ENCODE results near the gene EVC2. TPM values are rescaled to one million over a fixed set of nuclear protein-coding genes. Genes with fewer than 3 reads are reported as not detected.

The EVC2 gene
- total RNA-seq, 2 donors from 2014 or later: 9.7 to 11.7 TPM

- peaks cover 2% of the 10 kb centered on the region for H3K9me3 Mint-ChIP-seq
- no peaks in the 10 kb centered on the region for H3K27me3 ChIP-seq (ENCODE audit: control insufficient read depth, insufficient read depth, low read length, poor library complexity, severe bottlenecking)
- H3K9ac ChIP-seq (ENCODE audit: extremely low read depth, low read length, poor library complexity, severe bottlenecking): no peak overlapping the region
- TF ChIP-seq CTCF (conservative IDR thresholded peaks at IDR 0.05): no peak
- DNase-seq: no peak
- no peaks in the 10 kb centered on the region for H3K27me3 Mint-ChIP-seq (ENCODE audit: insufficient read depth)
- H3K4me3 Mint-ChIP-seq: no peak overlapping the region
- H3K36me3 ChIP-seq (ENCODE audit: control insufficient read depth, insufficient read depth, low read length): no peaks in the 10 kb centered on the region
- WGBS, 2 experiments (ENCODE audit: insufficient coverage in 1 of 2, insufficient read length in 1 of 2): 81 to 94% methylated on average over 8 to 10 of the region's 10 CpGs
- no peaks in the 10 kb centered on the region for H3K9me3 ChIP-seq (ENCODE audit: control insufficient read depth, low read length)
- no peaks in the 10 kb centered on the region for H3K36me3 Mint-ChIP-seq (ENCODE audit: low read depth)
- H3K27ac Mint-ChIP-seq: no peak overlapping the region
- H3K4me3 ChIP-seq (ENCODE audit: low read length): no peak overlapping the region
- no peaks in the 10 kb centered on the region for H3K4me1 Mint-ChIP-seq
- H3K4me1 ChIP-seq (ENCODE audit: control insufficient read depth, insufficient read depth, low read length): no peaks in the 10 kb centered on the region
- H3K27ac ChIP-seq (ENCODE audit: low read depth, low read length): no peak overlapping the region
Observed at GRCh38 chr4:5541169-5541568, 167.2 kb downstream of the EVC2 start.

GRCh38 chr4:5539584-5539983 lies 168.8 kb downstream of the EVC2 start:
- Histone ChIP-seq H3K4me3 (ENCODE audit: low read length) (no peak overlapping the region), H3K4me1 (ENCODE audit: control insufficient read depth, insufficient read depth, low read length) (no peaks in the 10 kb centered on the region), H3K9ac (ENCODE audit: extremely low read depth, low read length, poor library complexity, severe bottlenecking) (no peak overlapping the region), H3K27me3 (ENCODE audit: control insufficient read depth, insufficient read depth, low read length, poor library complexity, severe bottlenecking) (no peaks in the 10 kb centered on the region), H3K36me3 (ENCODE audit: control insufficient read depth, insufficient read depth, low read length) (no peaks in the 10 kb centered on the region), H3K27ac (ENCODE audit: low read depth, low read length) (no peak overlapping the region), H3K9me3 (ENCODE audit: control insufficient read depth, low read length) (peaks cover 8% of the 10 kb centered on the region)
- Mint-ChIP-seq H3K27ac (no peak overlapping the region), H3K4me1 (no peaks in the 10 kb centered on the region), H3K36me3 (ENCODE audit: low read depth) (no peaks in the 10 kb centered on the region), H3K27me3 (ENCODE audit: insufficient read depth) (no peaks in the 10 kb centered on the region), H3K9me3 (no peaks in the 10 kb centered on the region), H3K4me3 (no peak overlapping the region)
- WGBS, 2 experiments (ENCODE audit: insufficient coverage in 1 of 2, insufficient read length in 1 of 2): 80 to 86% methylated on average over 1 to 2 of the region's 2 CpGs
- no peak for TF ChIP-seq CTCF (conservative IDR thresholded peaks at IDR 0.05)
- DNase-seq: no peak

GRCh38 chr4:5532100-5532499 lies 176.3 kb downstream of the EVC2 start:
- DNase-seq: no peak
- no peak overlapping the region for H3K27ac Mint-ChIP-seq
- no peak for TF ChIP-seq CTCF (conservative IDR thresholded peaks at IDR 0.05)
- Histone ChIP-seq H3K27me3 (ENCODE audit: control insufficient read depth, insufficient read depth, low read length, poor library complexity, severe bottlenecking) (no peaks in the 10 kb centered on the region), H3K4me3 (ENCODE audit: low read length) (no peak overlapping the region), H3K36me3 (ENCODE audit: control insufficient read depth, insufficient read depth, low read length) (no peaks in the 10 kb centered on the region), H3K9me3 (ENCODE audit: control insufficient read depth, low read length) (peaks cover 8% of the 10 kb centered on the region), H3K4me1 (ENCODE audit: control insufficient read depth, insufficient read depth, low read length) (no peaks in the 10 kb centered on the region), H3K27ac (ENCODE audit: low read depth, low read length) (no peak overlapping the region), H3K9ac (ENCODE audit: extremely low read depth, low read length, poor library complexity, severe bottlenecking) (no peak overlapping the region)
- H3K36me3 Mint-ChIP-seq (ENCODE audit: low read depth): peaks cover 43% of the 10 kb centered on the region
- H3K27me3 Mint-ChIP-seq (ENCODE audit: insufficient read depth): no peaks in the 10 kb centered on the region
- H3K9me3 Mint-ChIP-seq: peaks cover 10% of the 10 kb centered on the region
- WGBS, 2 experiments (ENCODE audit: insufficient coverage in 1 of 2, insufficient read length in 1 of 2): 92% methylated on average over 2 of the region's 2 CpGs; no CpG with 5 or more reads in 1 of the 2 experiments
- no peaks in the 10 kb centered on the region for H3K4me1 Mint-ChIP-seq
- no peak overlapping the region for H3K4me3 Mint-ChIP-seq
